Thyroid gland (tissue), 4 donors: ENCODE results near the gene CCDC68. TPM values are rescaled to one million over a fixed set of nuclear protein-coding genes. Genes with fewer than 3 reads are reported as not detected.

Experiments
- DNase-seq, 2 donors: peaks; one replicate each; pipeline ENCODE4 v3.0.0-alpha.2; 2019
- H3K27ac ChIP-seq, 3 donors: fragments of 200-600 bp; sonication (generic); 1 replicate in 2 of 3; 2 replicates in 1 of 3; pipeline ENCODE4 v1.5.1; 2016 to 2019; ENCODE audit warnings: mild to moderate bottlenecking in 1 of 3, moderate library complexity in 1 of 3
- H3K27me3 ChIP-seq: fragments of 200-600 bp; sonication (generic); one replicate; pipeline ENCODE4 v1.5.1; 2019
- H3K36me3 ChIP-seq, 2 donors: fragments of 200-600 bp; sonication (generic); one replicate each; pipeline ENCODE4 v1.5.1; 2016 to 2019
- H3K4me1 ChIP-seq, 2 donors: fragments of 200-600 bp; sonication (generic); one replicate each; pipeline ENCODE4 v1.5.1; 2017 to 2019
- H3K4me3 ChIP-seq, 3 donors: fragments of 200-600 bp; sonication (generic); replicated peaks in 1 of 3; 1 replicate in 2 of 3; 2 replicates in 1 of 3; pipeline ENCODE4 v1.5.1; 2016; ENCODE audit warnings: mild to moderate bottlenecking in 1 of 3
- H3K9me3 ChIP-seq: fragments of 200-600 bp; sonication (generic); one replicate; pipeline ENCODE4 v1.5.1; 2017
- POLR2A ChIP-seq, 2 donors: fragments of 450-650 bp; IDR thresholded peaks; one replicate each; pipeline ENCODE4 v1.6.1; 2017; ENCODE audit warnings: antibody characterized with exemption in 2 of 2, mild to moderate bottlenecking in 2 of 2, moderate library complexity in 1 of 2
- WGBS, 2 donors: methylation state at CpG; one replicate each; pipeline ENCODE4 v1.1.5; 2017; 5-methylcytosine and 5-hydroxymethylcytosine counted together
- intact Hi-C: fragments of 100-400 bp; cut with DNase I; formaldehyde crosslinking; loops from one replicate; pipeline ENCODE4 v1.15.1; 2023
- total RNA-seq, 4 donors: library from RNA; depleted of rRNA; stranded (reverse); fragments of >200 nt; gene quantifications; one replicate each; pipeline ENCODE4 v1.2.3, GENCODE V29; 2016
- TF ChIP-seq, protein P1 (sequence below), 6 experiments: fragments of 200-600 bp in 3 of 6; fragments of 450-650 bp in 3 of 6; sonication (generic) in 3 of 6; IDR thresholded peaks; one replicate each; pipeline ENCODE4 v1.5.1; 2016 to 2019; ENCODE audit warnings: antibody characterized with exemption in 6 of 6, mild to moderate bottlenecking in 2 of 6, inconsistent platforms in 1 of 6, moderate library complexity in 1 of 6

Gene CCDC68
- total RNA-seq, 4 donors from 2014 or later, result 1.4 to 16.2 (median 3.4) TPM

DNA sequence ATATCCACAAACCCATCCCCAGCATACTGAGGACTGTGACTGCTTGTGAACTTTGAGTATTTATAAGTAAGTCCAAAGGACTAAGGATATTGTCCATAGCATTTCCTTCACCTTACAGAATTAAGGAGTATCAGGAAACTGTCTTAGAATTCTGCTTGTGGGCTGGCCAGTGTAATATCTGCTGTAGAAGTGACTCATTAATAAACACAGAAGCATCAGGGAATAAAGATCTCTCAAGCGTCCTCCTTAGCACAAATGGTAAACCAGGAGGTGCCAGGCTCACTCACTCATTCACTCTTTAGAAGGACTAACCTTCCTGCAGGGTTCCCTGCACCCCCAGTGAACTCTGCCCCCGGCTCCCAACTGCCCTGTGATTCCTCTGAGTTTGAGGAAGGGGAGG, 31.0 kb downstream of the CCDC68 start:
- intact Hi-C loops, result no loop called here
- H3K36me3 ChIP-seq, result no peaks in the 10 kb centered on the region
- TF ChIP-seq POLR2A (IDR thresholded peaks at IDR 0.05), result no peak
- TF ChIP-seq, protein P1, sequence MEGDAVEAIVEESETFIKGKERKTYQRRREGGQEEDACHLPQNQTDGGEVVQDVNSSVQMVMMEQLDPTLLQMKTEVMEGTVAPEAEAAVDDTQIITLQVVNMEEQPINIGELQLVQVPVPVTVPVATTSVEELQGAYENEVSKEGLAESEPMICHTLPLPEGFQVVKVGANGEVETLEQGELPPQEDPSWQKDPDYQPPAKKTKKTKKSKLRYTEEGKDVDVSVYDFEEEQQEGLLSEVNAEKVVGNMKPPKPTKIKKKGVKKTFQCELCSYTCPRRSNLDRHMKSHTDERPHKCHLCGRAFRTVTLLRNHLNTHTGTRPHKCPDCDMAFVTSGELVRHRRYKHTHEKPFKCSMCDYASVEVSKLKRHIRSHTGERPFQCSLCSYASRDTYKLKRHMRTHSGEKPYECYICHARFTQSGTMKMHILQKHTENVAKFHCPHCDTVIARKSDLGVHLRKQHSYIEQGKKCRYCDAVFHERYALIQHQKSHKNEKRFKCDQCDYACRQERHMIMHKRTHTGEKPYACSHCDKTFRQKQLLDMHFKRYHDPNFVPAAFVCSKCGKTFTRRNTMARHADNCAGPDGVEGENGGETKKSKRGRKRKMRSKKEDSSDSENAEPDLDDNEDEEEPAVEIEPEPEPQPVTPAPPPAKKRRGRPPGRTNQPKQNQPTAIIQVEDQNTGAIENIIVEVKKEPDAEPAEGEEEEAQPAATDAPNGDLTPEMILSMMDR (IDR thresholded peaks at IDR 0.05), result no peak
- no peaks in the 10 kb centered on the region for H3K9me3 ChIP-seq
- no peaks in the 10 kb centered on the region for H3K4me1 ChIP-seq
- H3K4me3 ChIP-seq, result no peak overlapping the region
- H3K27me3 ChIP-seq, result no peaks in the 10 kb centered on the region
- no peak overlapping the region for H3K27ac ChIP-seq
- WGBS, 2 donors, result 87 to 88% methylated on average over 2 of the region's 2 CpGs
- no peak for DNase-seq

DNA sequence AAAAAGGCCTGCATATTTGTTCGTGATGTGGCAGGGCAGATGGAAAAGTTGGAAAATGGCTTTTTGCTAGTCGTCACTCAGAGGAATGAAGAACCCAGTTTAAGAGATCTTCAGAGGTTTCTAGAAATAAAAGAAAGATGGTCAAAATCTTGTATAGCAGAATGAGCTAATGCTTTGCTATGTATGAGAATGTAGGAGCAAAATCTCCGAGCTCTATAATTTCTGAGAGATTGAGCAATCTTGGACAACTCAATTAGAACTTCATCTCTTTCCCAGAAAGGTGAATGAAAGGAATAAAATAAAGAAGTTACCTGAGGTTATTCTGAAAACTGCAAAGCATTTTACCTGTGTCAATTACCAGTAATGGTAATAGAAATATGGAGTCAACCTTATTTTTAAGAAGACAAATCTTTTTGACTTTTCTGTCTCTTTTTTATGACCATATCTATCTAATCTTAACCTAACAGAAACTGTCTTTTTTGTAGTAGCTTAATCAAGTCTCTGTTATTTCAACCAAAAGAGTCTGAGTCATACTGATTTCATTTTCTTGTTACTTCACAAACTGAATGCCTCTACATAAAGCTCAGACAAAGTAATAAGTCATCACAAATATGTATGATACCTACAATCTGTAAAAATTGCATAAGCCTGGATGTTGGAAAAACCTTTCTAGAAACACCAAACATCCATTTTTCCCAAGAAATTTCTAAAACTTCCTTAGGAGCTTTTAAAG, 32.5 kb downstream of the CCDC68 start:
- no peaks in the 10 kb centered on the region for H3K9me3 ChIP-seq
- H3K27me3 ChIP-seq, result no peaks in the 10 kb centered on the region
- no peaks in the 10 kb centered on the region for H3K36me3 ChIP-seq
- H3K27ac ChIP-seq, result no peak overlapping the region
- H3K4me3 ChIP-seq, result no peak overlapping the region
- H3K4me1 ChIP-seq, result no peaks in the 10 kb centered on the region
- DNase-seq, result no peak
- 96 to 98% methylated on average over 3 of the region's 3 CpGs for WGBS, 2 donors
- intact Hi-C loops, result no loop called here
- no peak for TF ChIP-seq POLR2A (IDR thresholded peaks at IDR 0.05)
- TF ChIP-seq, protein P1 (IDR thresholded peaks at IDR 0.05), result no peak

DNA sequence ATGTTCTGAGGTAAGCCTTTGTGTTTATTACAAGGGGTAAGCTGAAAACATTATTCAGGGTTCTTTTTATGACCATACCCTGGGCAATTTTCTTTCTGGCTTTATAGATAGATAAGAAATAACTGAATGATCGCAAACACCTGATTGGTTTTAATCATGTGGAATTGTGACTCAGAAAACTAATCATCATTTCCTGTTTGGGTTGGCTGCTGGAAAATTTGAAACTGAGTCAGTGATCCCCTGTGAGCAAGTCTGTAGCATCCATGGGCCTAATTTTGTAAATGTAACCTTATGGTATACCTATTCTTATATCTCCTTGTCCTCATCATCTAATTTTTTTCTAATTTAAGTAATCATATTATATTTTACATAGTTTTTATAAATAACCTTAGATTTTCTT, 34.3 kb downstream of the CCDC68 start:
- no peaks in the 10 kb centered on the region for H3K4me1 ChIP-seq
- WGBS, 2 donors, result 92 to 98% methylated on average over 1 of the region's 1 CpG
- no peak for DNase-seq
- H3K36me3 ChIP-seq, result no peaks in the 10 kb centered on the region
- H3K9me3 ChIP-seq, result no peaks in the 10 kb centered on the region
- intact Hi-C loops, result no loop called here
- H3K4me3 ChIP-seq, result no peak overlapping the region
- H3K27me3 ChIP-seq, result no peaks in the 10 kb centered on the region
- no peak overlapping the region for H3K27ac ChIP-seq
- no peak for TF ChIP-seq POLR2A (IDR thresholded peaks at IDR 0.05)
- TF ChIP-seq, protein P1 (IDR thresholded peaks at IDR 0.05), result no peak

DNA sequence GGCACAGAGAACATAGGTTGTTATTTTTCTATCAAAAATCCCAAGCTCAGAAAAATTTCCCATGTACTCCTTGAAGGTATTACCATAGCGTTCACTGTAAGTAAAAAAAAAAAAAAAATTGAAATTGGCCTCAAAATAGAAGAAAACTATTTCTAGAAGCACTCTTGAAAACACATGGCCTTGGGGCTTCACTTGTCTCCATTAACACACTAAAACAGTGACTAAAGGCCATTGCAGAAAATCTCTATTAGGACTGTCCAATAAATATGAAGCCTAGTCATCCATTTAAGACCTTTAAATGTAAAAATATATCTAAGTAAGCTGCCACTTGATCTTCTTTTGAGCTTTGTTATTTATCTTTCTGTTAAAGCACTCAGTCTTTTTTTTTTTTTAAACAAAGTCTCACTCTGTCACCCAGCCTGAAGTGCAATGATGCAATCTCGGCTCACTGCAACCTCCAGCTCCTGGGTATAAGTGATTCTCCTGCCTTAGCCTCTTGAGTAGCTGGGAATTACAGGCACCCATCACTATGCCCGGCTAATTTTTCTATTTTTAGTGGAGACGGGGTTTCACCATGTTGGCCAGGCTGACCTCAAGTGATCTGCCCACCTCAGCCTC, 35.8 kb downstream of the CCDC68 start:
- Histone ChIP-seq H3K9me3 (no peaks in the 10 kb centered on the region), H3K36me3 (no peaks in the 10 kb centered on the region), H3K4me1 (no peaks in the 10 kb centered on the region), H3K27me3 (no peaks in the 10 kb centered on the region), H3K27ac (no peak overlapping the region), H3K4me3 (no peak overlapping the region)
- 30 to 54% methylated on average over 4 of the region's 4 CpGs for WGBS, 2 donors
- intact Hi-C loops, result no loop called here
- peak; percentile 8 to 40 for DNase-seq
- TF ChIP-seq POLR2A (IDR thresholded peaks at IDR 0.05), result no peak
- TF ChIP-seq, protein P1 (IDR thresholded peaks at IDR 0.05), result no peak

DNA sequence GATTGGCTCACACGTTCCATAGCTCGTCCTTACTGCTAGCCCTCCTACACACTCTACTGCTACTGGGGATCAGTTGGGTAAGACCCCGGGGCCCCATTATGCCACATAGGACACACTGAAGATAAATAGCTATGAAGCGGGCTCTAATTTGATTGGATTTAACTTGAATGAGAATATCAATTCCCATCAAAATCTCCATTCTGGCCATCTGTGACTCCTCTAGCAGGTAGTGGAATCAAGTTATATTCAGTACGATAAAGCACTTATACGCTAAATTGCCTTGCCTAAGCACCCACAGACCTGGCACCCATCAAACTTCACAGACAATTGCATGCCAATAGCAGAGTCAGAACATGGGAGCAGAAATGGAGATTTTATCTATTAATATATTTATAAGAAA, 39.8 kb downstream of the CCDC68 start:
- Histone ChIP-seq H3K27ac (no peak overlapping the region), H3K4me1 (no peaks in the 10 kb centered on the region), H3K9me3 (no peaks in the 10 kb centered on the region), H3K36me3 (no peaks in the 10 kb centered on the region), H3K4me3 (no peak overlapping the region), H3K27me3 (no peaks in the 10 kb centered on the region)
- 93 to 95% methylated on average over 6 of the region's 6 CpGs for WGBS, 2 donors
- no peak for DNase-seq
- intact Hi-C loops, result no loop called here
- no peak for TF ChIP-seq POLR2A (IDR thresholded peaks at IDR 0.05)
- TF ChIP-seq, protein P1 (IDR thresholded peaks at IDR 0.05), result no peak
